HEK293T (cell line): Measurements from ENCODE around the gene MARCHF9.

Experiments used
- CTCF ChIA-PET: fragments of 350-600 bp; formaldehyde crosslinking; extraction: SDS; loops from one replicate; lab custom pipeline; 2021; ENCODE audit warnings: antibody characterized with exemption, inconsistent platforms; lab: Yijun Ruan, JAX
- POLR2A ChIA-PET: fragments of 350-600 bp; formaldehyde crosslinking; extraction: SDS; loops from one replicate; lab custom pipeline; 2020; ENCODE audit warnings: antibody characterized with exemption, inconsistent platforms; lab: Yijun Ruan, JAX
- DNase-seq: peaks from one replicate; pipeline ENCODE4 v3.0.0; 2012; ENCODE audit warnings: mixed read lengths; ENCODE audit errors: extremely low spot score
- ARNT ChIP-seq: fragments of 450-650 bp; IDR thresholded peaks from 2 replicates; pipeline ENCODE4 v1.6.1; 2017; ENCODE audit warnings: mild to moderate bottlenecking
- BHLHE40 ChIP-seq: fragments of 450-650 bp; IDR thresholded peaks from 2 replicates; pipeline ENCODE4 v1.6.1; 2016; ENCODE audit warnings: mild to moderate bottlenecking, moderate library complexity, borderline replicate concordance
- CTBP1 ChIP-seq: fragments of 450-650 bp; IDR thresholded peaks from 2 replicates; pipeline ENCODE4 v1.6.1; 2016; ENCODE audit warnings: borderline replicate concordance
- ELF4 ChIP-seq: fragments of 450-650 bp; IDR thresholded peaks from 2 replicates; pipeline ENCODE4 v1.6.1; 2017; ENCODE audit warnings: antibody characterized with exemption
- FOXA1 ChIP-seq: fragments of 450-650 bp; IDR thresholded peaks from 2 replicates; pipeline ENCODE4 v1.6.1; 2016; ENCODE audit warnings: mild to moderate bottlenecking
- FOXK2 ChIP-seq: fragments of 450-650 bp; IDR thresholded peaks from 2 replicates; pipeline ENCODE4 v1.6.1; 2016; ENCODE audit warnings: mild to moderate bottlenecking
- FOXM1 ChIP-seq: fragments of 450-650 bp; IDR thresholded peaks from 2 replicates; pipeline ENCODE4 v1.6.1; 2017; ENCODE audit warnings: mild to moderate bottlenecking, borderline replicate concordance
- HDGF ChIP-seq: fragments of 450-650 bp; IDR thresholded peaks from 2 replicates; pipeline ENCODE4 v1.6.1; 2017; ENCODE audit warnings: antibody characterized with exemption, borderline replicate concordance
- L3MBTL2 ChIP-seq: fragments of 450-650 bp; conservative IDR thresholded peaks from 2 replicates; pipeline ENCODE4 v1.6.1; 2016; ENCODE audit warnings: mild to moderate bottlenecking
- LEF1 ChIP-seq: fragments of 450-650 bp; IDR thresholded peaks from 2 replicates; pipeline ENCODE4 v1.6.1; 2017; ENCODE audit warnings: mild to moderate bottlenecking, borderline replicate concordance
- NFRKB ChIP-seq: fragments of 450-650 bp; IDR thresholded peaks from 2 replicates; pipeline ENCODE4 v1.6.1; 2016; ENCODE audit warnings: mild to moderate bottlenecking, moderate library complexity
- PKNOX1 ChIP-seq: fragments of 450-650 bp; IDR thresholded peaks from 2 replicates; pipeline ENCODE4 v1.6.1; 2016
- SP1 ChIP-seq: fragments of 450-650 bp; IDR thresholded peaks from 2 replicates; pipeline ENCODE4 v1.6.1; 2017
- SUZ12 ChIP-seq: fragments of 450-650 bp; IDR thresholded peaks from 2 replicates; pipeline ENCODE4 v1.6.1; 2016; ENCODE audit warnings: mild to moderate bottlenecking
- TARDBP ChIP-seq: fragments of 450-650 bp; IDR thresholded peaks from 2 replicates; pipeline ENCODE4 v1.6.1; 2016
- ZNF384 ChIP-seq: fragments of 450-650 bp; IDR thresholded peaks from 2 replicates; pipeline ENCODE4 v1.6.1; 2016

MARCHF9 gene

GRCh38 chr12:57715786-57716185, 39.1 kb upstream of the MARCHF9 start:
- POLR2A ChIA-PET: no interaction called here
- TF ChIP-seq FOXA1 (no peak), BHLHE40 (no peak), NFRKB (no peak), CTBP1 (no peak)
- no peak for DNase-seq
- CTCF ChIA-PET: interaction anchor here (1.6 kb wide), 1 partner anchor 11 kb away, joined by 4 read pairs; no protein-coding TSS in a partner anchor

GRCh38 chr12:57716305-57716704, 38.6 kb upstream of the MARCHF9 start:
- POLR2A ChIA-PET: no interaction called here
- TF ChIP-seq L3MBTL2 (no peak), HDGF (no peak), ZNF384 (no peak), SUZ12 (no peak), PKNOX1 (no peak), ARNT (no peak), NFRKB (no peak), CTBP1 (no peak), SP1 (no peak), TARDBP (no peak), ELF4 (no peak), FOXM1 (no peak), FOXK2 (no peak)
- DNase-seq: no peak
- CTCF ChIA-PET: interaction anchor here (1.6 kb wide), 1 partner anchor 10 kb away, joined by 4 read pairs; no protein-coding TSS in a partner anchor

- CTCF ChIA-PET: no interaction called here
- TF ChIP-seq NFRKB (no peak), TARDBP (no peak)
- DNase-seq: no peak
- POLR2A ChIA-PET: no interaction called here
Measured at GRCh38 chr12:57717131-57717530, 37.8 kb upstream of the MARCHF9 start.

- ChIA-PET POLR2A (interaction anchor here (0.5 kb wide), 1 partner anchor 8 kb away, joined by 3 read pairs; no protein-coding TSS in a partner anchor), CTCF (no interaction called here)
- TF ChIP-seq HDGF (no peak), L3MBTL2 (no peak), ZNF384 (no peak), FOXK2 (no peak), PKNOX1 (no peak), CTBP1 (no peak), SP1 (no peak), BHLHE40 (no peak), ARNT (no peak), FOXA1 (no peak), TARDBP (no peak)
- no peak for DNase-seq
Measured at GRCh38 chr12:57717846-57718640, 36.9 kb upstream of the MARCHF9 start.

- POLR2A ChIA-PET: interaction anchor here (1.3 kb wide), 1 partner anchor 25 kb away, joined by 4 read pairs; the partner anchor contains the start of gene OS9
- CTCF ChIA-PET: no interaction called here
- TF ChIP-seq L3MBTL2: no peak
- no peak for TF ChIP-seq LEF1
- no peak for TF ChIP-seq FOXM1
- TF ChIP-seq ELF4: no peak
- TF ChIP-seq ZNF384: no peak
- DNase-seq: no peak
Measured at GRCh38 chr12:57718641-57719528, 36.0 kb upstream of the MARCHF9 start.

GRCh38 chr12:57719777-57720605, 34.9 kb upstream of the MARCHF9 start:
- no peak for DNase-seq
- TF ChIP-seq FOXK2 (no peak), SUZ12 (no peak), CTBP1 (no peak), ARNT (no peak), FOXA1 (no peak), NFRKB (no peak), TARDBP (no peak), FOXM1 (no peak), ELF4 (no peak), SP1 (no peak), L3MBTL2 (no peak), LEF1 (no peak), PKNOX1 (no peak), ZNF384 (no peak), HDGF (no peak), BHLHE40 (no peak)
- ChIA-PET POLR2A (interaction anchor here (1.2 to 1.3 kb wide), 2 partner anchors 15 to 26 kb away, joined by 4 read pairs; partner anchors contain the start of gene OS9), CTCF (no interaction called here)
